GM19239 (cell line): ENCODE results near the gene CCNI2.

ENCODE experiments used
- DNase-seq: peaks from one replicate; pipeline ENCODE4 v3.0.0; 2011; ENCODE audit warnings: low spot score; ENCODE audit not compliant: insufficient read length
- FAIRE-seq: peaks from 2 replicates; lab custom pipeline; 2011; peaks lifted over from hg19 to GRCh38; lab: Jason Lieb, UNC

The CCNI2 gene

GRCh38 chr5:132746954-132747615, at the start of gene CCNI2:
Gene CCNI2 (plus strand): TSS chr5:132747426. CDS start chr5:132747496, 70 bp downstream.
- FAIRE-seq (peak; percentile 48), DNase-seq (peak; percentile 39)

GRCh38 chr5:132704875-132705274, 42.4 kb upstream of the CCNI2 start:
- DNase-seq (no peak), FAIRE-seq (peak; percentile 4)

- DNase-seq, result no peak
- peak; percentile 23 for FAIRE-seq
Measured at GRCh38 chr5:132708645-132709044, 38.6 kb upstream of the CCNI2 start.

- DNase-seq (no peak), FAIRE-seq (peak; percentile 89)
Measured at GRCh38 chr5:132714456-132715307, 32.5 kb upstream of the CCNI2 start.

GRCh38 chr5:132718544-132719312, 28.5 kb upstream of the CCNI2 start:
- DNase-seq (no peak), FAIRE-seq (no peak)

- FAIRE-seq (no peak), DNase-seq (no peak)
Measured at GRCh38 chr5:132725745-132726144, 21.5 kb upstream of the CCNI2 start.

GRCh38 chr5:132729896-132730295, 17.3 kb upstream of the CCNI2 start:
- FAIRE-seq (no peak), DNase-seq (no peak)

- FAIRE-seq (no peak), DNase-seq (no peak)
Measured at GRCh38 chr5:132733499-132734148, 13.6 kb upstream of the CCNI2 start.

GRCh38 chr5:132734687-132735086, 12.5 kb upstream of the CCNI2 start:
- FAIRE-seq (no peak), DNase-seq (no peak)

- FAIRE-seq, result peak; percentile 100
Measured at GRCh38 chr5:132736853-132737833, 10.1 kb upstream of the CCNI2 start, which contains the start of gene KIF3A. Gene KIF3A (minus strand): TSS chr5:132737546. CDS start chr5:132737419, 127 bp downstream.

GRCh38 chr5:132737982-132738681, 9.1 kb upstream of the CCNI2 start:
- DNase-seq, result no peak
- no peak for FAIRE-seq

More at GRCh38 chr5:132736853-132737833, 10.1 kb upstream of the CCNI2 start, which contains the start of gene KIF3A:
- peak; percentile 98 for DNase-seq

GRCh38 chr5:132739232-132739631, 8.0 kb upstream of the CCNI2 start:
- FAIRE-seq, result no peak
- no peak for DNase-seq

- FAIRE-seq (no peak), DNase-seq (no peak)
Measured at GRCh38 chr5:132742158-132742557, 5.1 kb upstream of the CCNI2 start.

- DNase-seq (no peak), FAIRE-seq (no peak)
Measured at GRCh38 chr5:132742626-132743025, 4.6 kb upstream of the CCNI2 start.

- FAIRE-seq, result no peak
- DNase-seq, result no peak
Measured at GRCh38 chr5:132744659-132745058, 2.6 kb upstream of the CCNI2 start.

GRCh38 chr5:132746592-132746953, 653 bp upstream of the CCNI2 start:
- DNase-seq, result no peak
- FAIRE-seq, result no peak

GRCh38 chr5:132747616-132748440, 602 bp downstream of the CCNI2 start:
- no peak for DNase-seq
- peak; percentile 42 for FAIRE-seq
